Dendritic cell treated with granulocyte-macrophage colony-stimulating factor and Interleukin-4, amounts not matched to agents 40 ng/mL and 50 ng/mL, for 4 days (primary cell): ENCODE results near the gene SLC39A5.

Source experiments
- H3K27ac Mint-ChIP-seq: one replicate; pipeline ENCODE4 v1.8.0; 2022; ENCODE audit warnings: mild to moderate bottlenecking, mixed read lengths
- H3K27me3 Mint-ChIP-seq: one replicate; pipeline ENCODE4 v1.8.0; 2022; ENCODE audit warnings: mild to moderate bottlenecking, mixed read lengths
- H3K36me3 Mint-ChIP-seq: one replicate; pipeline ENCODE4 v1.8.0; 2022; ENCODE audit warnings: low read depth, mixed read lengths
- H3K4me1 Mint-ChIP-seq: one replicate; pipeline ENCODE4 v1.8.0; 2022; ENCODE audit warnings: low read depth, mixed read lengths
- H3K4me3 Mint-ChIP-seq: one replicate; pipeline ENCODE4 v1.8.0; 2022; ENCODE audit warnings: mild to moderate bottlenecking, moderate library complexity, mixed read lengths
- H3K9me3 Mint-ChIP-seq: one replicate; pipeline ENCODE4 v1.8.0; 2022; ENCODE audit warnings: mixed read lengths
- intact Hi-C: fragments of 100-400 bp; cut with micrococcal nuclease; formaldehyde crosslinking; loops from one replicate; pipeline ENCODE4 v1.15.0; 2022

SLC39A5 gene

DNA sequence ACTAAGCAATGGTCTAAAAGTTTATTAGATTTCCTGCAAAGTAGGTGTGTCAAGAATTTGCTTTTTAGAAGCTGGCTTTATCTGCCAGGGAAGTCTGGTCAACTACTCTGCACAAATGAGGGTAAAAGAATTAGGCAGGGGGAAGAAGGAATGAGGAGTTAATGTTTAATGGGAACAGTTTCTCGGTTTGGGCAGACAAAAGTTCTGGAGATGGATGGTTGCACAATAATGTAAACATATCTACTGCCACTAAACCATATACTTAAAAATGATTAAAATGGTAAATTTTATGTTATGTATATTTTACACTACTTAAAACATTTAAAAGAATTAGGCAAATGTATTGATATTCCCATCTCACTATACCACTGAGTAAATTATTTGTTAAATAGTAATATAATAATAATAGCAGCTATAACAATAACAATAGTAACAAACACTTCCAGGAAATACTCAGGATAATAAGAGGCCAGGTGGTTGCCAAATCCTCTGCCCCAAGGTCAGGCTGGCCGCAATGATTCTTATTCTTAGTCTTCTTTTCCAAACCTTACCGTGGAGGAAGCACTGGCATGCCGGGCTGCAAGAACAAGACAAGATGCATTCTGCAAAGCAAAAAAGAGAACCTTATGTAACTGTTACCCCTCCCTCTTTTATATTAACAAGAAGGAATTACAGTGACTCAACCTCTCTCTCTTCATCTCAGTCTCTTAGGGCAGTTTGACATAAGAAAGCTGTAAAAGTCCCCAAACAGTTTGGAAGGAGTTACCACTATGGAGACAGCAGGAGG is 56.4 kb downstream of the SLC39A5 start:
- H3K4me1 Mint-ChIP-seq, result peaks cover 3% of the 10 kb centered on the region
- no peaks in the 10 kb centered on the region for H3K27me3 Mint-ChIP-seq
- no peaks in the 10 kb centered on the region for H3K9me3 Mint-ChIP-seq
- intact Hi-C loops, result no loop called here
- peaks cover 87% of the 10 kb centered on the region for H3K36me3 Mint-ChIP-seq
- H3K27ac Mint-ChIP-seq, result no peak overlapping the region
- no peak overlapping the region for H3K4me3 Mint-ChIP-seq
